Adrenal gland (tissue), 12 donors: Measurements from ENCODE around the gene REEP3. TPM values are rescaled to one million over a fixed set of nuclear protein-coding genes. Genes with fewer than 3 reads are reported as not detected.

ENCODE experiments used
- DNase-seq, 7 donors: peaks; one replicate each; pipeline ENCODE4 v3.0.0-alpha.2; 2019 to 2020
- H3K27ac ChIP-seq, 5 donors: fragments of 200-600 bp; sonication (generic) in 4 of 5; 1 replicate in 3 of 5; 2 replicates in 2 of 5; pipeline versions ENCODE4 v1.5.1 to v1.8.0; 2016 to 2020; ENCODE audit warnings: mild to moderate bottlenecking in 1 of 5
- H3K27me3 ChIP-seq: fragments of 200-600 bp; 2 replicates; pipeline ENCODE4 v1.8.0; 2021
- H3K36me3 ChIP-seq, 2 donors: fragments of 200-600 bp; replicated peaks in 1 of 2; 1 replicate in 1 of 2; 2 replicates in 1 of 2; pipeline versions ENCODE4 v1.5.1 to v1.8.0; 2018 to 2022
- H3K4me1 ChIP-seq, 2 donors: fragments of 200-600 bp; replicated peaks in 1 of 2; 1 replicate in 1 of 2; 2 replicates in 1 of 2; pipeline versions ENCODE4 v1.5.1 to v1.8.0; 2018 to 2021
- H3K4me3 ChIP-seq, 4 donors: fragments of 200-600 bp; sonication (generic) in 3 of 4; one replicate each; pipeline ENCODE4 v1.5.1; 2016 to 2018
- H3K9me3 ChIP-seq, 3 donors: fragments of 200-600 bp; sonication (generic) in 1 of 3; replicated peaks in 1 of 3; 1 replicate in 2 of 3; 2 replicates in 1 of 3; pipeline versions ENCODE4 v1.5.1 to v1.8.0; 2016 to 2021
- POLR2A ChIP-seq, 2 donors: fragments of 450-650 bp; IDR thresholded peaks; one replicate each; pipeline ENCODE4 v1.6.1; 2017; ENCODE audit warnings: antibody characterized with exemption in 2 of 2, mild to moderate bottlenecking in 2 of 2, moderate library complexity in 1 of 2
- WGBS, 4 donors: extraction: QIAGEN DNeasy Blood & Tissue Kit in 2 of 4; methylation state at CpG; one replicate each; pipeline versions ENCODE4 v1.1.5 to v1.1.7; 2013 to 2017; 5-methylcytosine and 5-hydroxymethylcytosine counted together
- intact Hi-C, 2 donors: fragments of 100-400 bp; cut with DNase I; formaldehyde crosslinking; loops; one replicate each; pipeline versions ENCODE4 v1.14.1 to v1.15.0; 2022 to 2023
- polyA plus RNA-seq, 3 donors: library from polyadenylated mRNA; stranded (reverse); fragments of 200-250 nt in 2 of 3; fragments of 350-450 nt in 1 of 3; fragmentation: Illumina TruSeq in 1 of 3; extraction: RNeasy Lipid Tissue Mini Kit (QIAGEN cat#74804) in 1 of 3; gene quantifications; one replicate each; pipeline ENCODE4 v1.2.3, GENCODE V29; 2013 to 2014
- total RNA-seq, 9 donors: library from RNA; depleted of rRNA in 4 of 9; stranded (reverse); fragments of >200 nt in 4 of 9; fragments of 120-200 nt in 1 of 9; fragmentation: NEBNext Ultra II Directional in 1 of 9; extraction: Animal tissue kit (Norgen Biotek cat#: 25700) in 1 of 9; gene quantifications; one replicate each; pipeline versions ENCODE4 v1.1.0 to v1.2.4, GENCODE V29; 2013 to 2023
- TF ChIP-seq, protein P1 (sequence below), 6 experiments: fragments of 450-650 bp in 4 of 6; fragments of 200-600 bp in 2 of 6; sonication (generic) in 1 of 6; IDR thresholded peaks; 1 replicate in 5 of 6; 2 replicates in 1 of 6; pipeline versions ENCODE4 v1.5.1 to v1.8.0; 2016 to 2021; ENCODE audit warnings: antibody characterized with exemption in 6 of 6, mild to moderate bottlenecking in 2 of 6, moderate library complexity in 1 of 6
- donor health status: healthy with polysubstance abuse.
- donor health status: Bipolar disorder and iron deficiency.
- donor health status: DM: yes; HTN: yes; CAD: no.
- donor health status: DM: no; HTN: no; CAD: no.
- donor health status: DM: no; HTN: no; CAD: no.
- donor health status: DM: yes; HTN: yes; CAD: no.

REEP3 gene
- total and polyA plus RNA-seq, 12 donors, result 5.1 to 79.8 (median 48.1) TPM

DNA sequence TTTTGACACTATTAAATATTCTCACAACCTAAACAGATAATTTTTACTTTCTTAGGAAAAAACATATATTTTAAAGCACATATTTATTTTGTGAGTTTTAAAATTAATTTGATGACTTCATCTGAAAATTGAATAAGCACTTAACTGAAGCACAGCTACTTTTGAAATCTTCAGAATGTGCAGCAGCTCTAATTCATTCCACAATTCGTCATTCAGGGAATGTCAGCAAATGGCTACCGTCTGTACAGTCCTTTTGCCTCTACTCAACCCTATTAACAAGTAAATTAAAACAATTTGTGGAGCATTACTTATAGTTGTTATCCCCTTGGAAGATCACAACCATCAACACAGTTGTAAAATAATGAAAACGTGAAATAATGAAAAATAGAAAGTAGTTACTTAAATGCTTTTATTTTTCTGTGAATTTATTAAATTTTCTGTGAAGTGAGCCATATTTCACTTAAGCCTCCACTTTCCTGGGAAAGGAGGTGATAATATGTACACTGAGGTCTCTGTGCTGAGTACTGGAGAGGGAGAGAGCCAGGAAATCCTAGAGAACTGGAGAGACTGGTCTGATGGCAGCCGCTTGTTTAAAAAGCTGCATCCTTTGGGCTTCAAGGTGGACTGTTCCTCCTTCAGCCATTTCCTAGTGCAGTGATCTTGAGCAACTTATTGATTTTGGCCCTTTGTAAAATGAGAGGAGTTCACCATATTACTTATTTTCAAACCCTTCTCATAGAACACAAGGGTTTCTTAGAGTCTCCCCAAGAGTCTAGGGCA, 70.6 kb downstream of the REEP3 start:
- H3K4me1 ChIP-seq, result peaks cover 0 to 10% of the 10 kb centered on the region in 2 donors
- no peaks in the 10 kb centered on the region for H3K36me3 ChIP-seq
- H3K9me3 ChIP-seq, result no peaks in the 10 kb centered on the region
- 78 to 82% (median 80%) methylated on average over 4 of the region's 4 CpGs for WGBS, 4 donors
- TF ChIP-seq, protein P1, sequence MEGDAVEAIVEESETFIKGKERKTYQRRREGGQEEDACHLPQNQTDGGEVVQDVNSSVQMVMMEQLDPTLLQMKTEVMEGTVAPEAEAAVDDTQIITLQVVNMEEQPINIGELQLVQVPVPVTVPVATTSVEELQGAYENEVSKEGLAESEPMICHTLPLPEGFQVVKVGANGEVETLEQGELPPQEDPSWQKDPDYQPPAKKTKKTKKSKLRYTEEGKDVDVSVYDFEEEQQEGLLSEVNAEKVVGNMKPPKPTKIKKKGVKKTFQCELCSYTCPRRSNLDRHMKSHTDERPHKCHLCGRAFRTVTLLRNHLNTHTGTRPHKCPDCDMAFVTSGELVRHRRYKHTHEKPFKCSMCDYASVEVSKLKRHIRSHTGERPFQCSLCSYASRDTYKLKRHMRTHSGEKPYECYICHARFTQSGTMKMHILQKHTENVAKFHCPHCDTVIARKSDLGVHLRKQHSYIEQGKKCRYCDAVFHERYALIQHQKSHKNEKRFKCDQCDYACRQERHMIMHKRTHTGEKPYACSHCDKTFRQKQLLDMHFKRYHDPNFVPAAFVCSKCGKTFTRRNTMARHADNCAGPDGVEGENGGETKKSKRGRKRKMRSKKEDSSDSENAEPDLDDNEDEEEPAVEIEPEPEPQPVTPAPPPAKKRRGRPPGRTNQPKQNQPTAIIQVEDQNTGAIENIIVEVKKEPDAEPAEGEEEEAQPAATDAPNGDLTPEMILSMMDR (IDR thresholded peaks at IDR 0.05), result no peak
- no peak for TF ChIP-seq POLR2A (IDR thresholded peaks at IDR 0.05)
- H3K4me3 ChIP-seq, result no peak overlapping the region
- H3K27me3 ChIP-seq, result no peaks in the 10 kb centered on the region
- no peak overlapping the region for H3K27ac ChIP-seq
- intact Hi-C loops, result no loop called here
- no peak for DNase-seq

DNA sequence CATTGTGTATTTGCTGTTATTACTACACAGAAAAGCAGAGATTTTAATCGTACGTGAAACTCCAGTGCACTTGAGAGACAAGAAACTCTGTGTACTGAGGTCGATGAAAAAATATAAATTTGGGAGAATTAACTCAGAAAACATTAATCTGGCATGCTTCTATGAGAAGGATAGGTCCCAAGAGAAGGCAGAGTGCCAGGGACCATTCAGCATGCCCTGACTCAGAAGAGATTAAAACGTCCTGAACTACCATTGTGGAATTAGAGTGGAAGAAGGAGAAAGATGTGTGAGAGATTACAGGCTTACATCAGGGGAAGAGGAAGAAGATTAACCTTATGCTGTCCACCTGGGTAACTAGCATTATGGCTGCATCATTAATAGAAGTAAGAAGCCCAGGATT, 72.4 kb downstream of the REEP3 start:
- H3K36me3 ChIP-seq, result peaks cover 0 to 3% of the 10 kb centered on the region in 2 donors
- no peak overlapping the region for H3K4me3 ChIP-seq
- no peak overlapping the region for H3K27ac ChIP-seq
- no peak for TF ChIP-seq POLR2A (IDR thresholded peaks at IDR 0.05)
- TF ChIP-seq, protein P1 (IDR thresholded peaks at IDR 0.05), result no peak
- H3K27me3 ChIP-seq, result no peaks in the 10 kb centered on the region
- no peaks in the 10 kb centered on the region for H3K9me3 ChIP-seq
- H3K4me1 ChIP-seq, result peaks cover 0 to 10% of the 10 kb centered on the region in 2 donors
- DNase-seq, result no peak
- WGBS, 4 donors, result 55 to 69% (median 57%) methylated on average over 4 of the region's 4 CpGs
- intact Hi-C loops, result no loop called here

DNA sequence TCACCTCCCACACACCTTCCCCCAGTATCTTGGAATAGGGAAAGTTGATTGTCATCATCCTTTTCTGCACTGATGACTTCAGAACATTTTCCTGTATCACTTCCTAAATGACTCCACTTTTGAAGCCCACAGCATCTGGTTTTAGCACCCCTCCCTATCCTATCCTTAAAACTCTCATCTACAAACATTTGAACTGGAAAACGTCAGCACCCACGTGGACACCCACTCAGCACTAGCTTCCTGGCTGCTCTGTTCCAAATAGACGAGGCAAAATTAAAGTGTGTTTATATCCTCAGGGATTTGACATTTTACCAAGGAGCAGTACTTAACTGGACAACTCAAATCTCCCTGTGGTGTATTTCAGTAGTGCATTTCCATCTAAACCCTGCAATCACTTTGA, 73.9 kb downstream of the REEP3 start:
- Histone ChIP-seq H3K27ac (no peak overlapping the region), H3K9me3 (no peaks in the 10 kb centered on the region), H3K4me1 (peaks cover 0 to 10% of the 10 kb centered on the region in 2 donors), H3K27me3 (no peaks in the 10 kb centered on the region), H3K36me3 (peaks cover 0 to 3% of the 10 kb centered on the region in 2 donors), H3K4me3 (no peak overlapping the region)
- no peak for DNase-seq
- 60 to 93% (median 69%) methylated on average over 3 of the region's 3 CpGs for WGBS, 4 donors
- intact Hi-C loops, result no loop called here
- TF ChIP-seq, protein P1 (IDR thresholded peaks at IDR 0.05), result no peak
- no peak for TF ChIP-seq POLR2A (IDR thresholded peaks at IDR 0.05)

DNA sequence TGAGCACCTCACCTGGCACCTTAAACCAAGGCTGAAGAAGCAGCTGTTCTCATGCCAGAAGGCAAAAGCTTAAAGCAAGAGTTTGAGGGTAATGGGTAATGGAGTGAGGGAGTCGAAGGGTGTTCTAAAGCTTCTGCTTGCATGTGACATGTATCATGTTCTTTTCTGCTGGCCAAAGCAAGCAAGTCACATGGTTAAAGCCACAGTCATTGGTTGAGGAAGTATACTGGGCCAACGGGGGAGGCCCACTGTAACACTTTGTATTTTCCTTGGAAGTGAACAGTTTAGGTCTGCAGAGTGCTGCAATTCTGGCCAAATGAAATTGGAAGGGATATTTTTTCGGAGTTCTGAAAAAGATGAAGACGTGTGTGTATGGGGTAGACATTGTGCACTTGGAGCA, 75.7 kb downstream of the REEP3 start:
- DNase-seq, result no peak
- 51 to 80% (median 66%) methylated on average over 4 of the region's 4 CpGs for WGBS, 4 donors
- Histone ChIP-seq H3K4me3 (no peak overlapping the region), H3K36me3 (peaks cover 0 to 3% of the 10 kb centered on the region in 2 donors), H3K9me3 (no peaks in the 10 kb centered on the region), H3K4me1 (no peaks in the 10 kb centered on the region), H3K27ac (no peak overlapping the region), H3K27me3 (no peaks in the 10 kb centered on the region)
- intact Hi-C loops, result no loop called here
- TF ChIP-seq POLR2A (IDR thresholded peaks at IDR 0.05), result no peak
- TF ChIP-seq, protein P1 (IDR thresholded peaks at IDR 0.05), result no peak
